ENCODE measurements around the gene PCDHA8.
"Not testable (repeated sequence)": the region's sequence is repeated elsewhere in the genome, so short reads cannot be mapped to it uniquely, and the experiment has no call there.

The PCDHA8 gene

GRCh38 chr5:140834439-140835008, 6.5 kb upstream of the PCDHA8 start:
- not testable (repeated sequence) for H3K36me3 ChIP-seq (ENCODE audit: control insufficient read depth, insufficient read depth, low read length, severe bottlenecking); H3K4me1 ChIP-seq (ENCODE audit: control insufficient read depth, insufficient read depth, low read length); DNase-seq (ENCODE audit: low read depth); H3K9me3 ChIP-seq (ENCODE audit: control insufficient read depth, low read length); H3K27me3 ChIP-seq (replicated peaks; ENCODE audit: control insufficient read depth, insufficient read depth, low read length); H3K9ac ChIP-seq (ENCODE audit: low read length)
- H3K4me3 ChIP-seq (ENCODE audit: low read length), result peak overlapping the region; percentile 71

- Histone ChIP-seq H3K9ac (ENCODE audit: low read length) (no peak overlapping the region), H3K4me3 (ENCODE audit: low read length) (no peak overlapping the region), H3K4me1 (ENCODE audit: control insufficient read depth, insufficient read depth, low read length) (no peaks in the 10 kb centered on the region), H3K36me3 (ENCODE audit: control insufficient read depth, insufficient read depth, low read length, severe bottlenecking) (no peaks in the 10 kb centered on the region), H3K27me3 (replicated peaks; ENCODE audit: control insufficient read depth, insufficient read depth, low read length) (no peaks in the 10 kb centered on the region), H3K9me3 (ENCODE audit: control insufficient read depth, low read length) (peaks cover 6% of the 10 kb centered on the region)
- DNase-seq (ENCODE audit: low read depth), result no peak
Measured at GRCh38 chr5:140835622-140836510, 5.1 kb upstream of the PCDHA8 start.

GRCh38 chr5:140842798-140843733, 2.1 kb downstream of the PCDHA8 start:
- no peak overlapping the region for H3K9ac ChIP-seq (ENCODE audit: low read length)
- peaks cover 6% of the 10 kb centered on the region for H3K9me3 ChIP-seq (ENCODE audit: control insufficient read depth, low read length)
- no peak overlapping the region for H3K4me3 ChIP-seq (ENCODE audit: low read length)
- no peaks in the 10 kb centered on the region for H3K27me3 ChIP-seq (replicated peaks; ENCODE audit: control insufficient read depth, insufficient read depth, low read length)
- H3K4me1 ChIP-seq (ENCODE audit: control insufficient read depth, insufficient read depth, low read length), result no peaks in the 10 kb centered on the region
- no peaks in the 10 kb centered on the region for H3K36me3 ChIP-seq (ENCODE audit: control insufficient read depth, insufficient read depth, low read length, severe bottlenecking)
- DNase-seq (ENCODE audit: low read depth), result no peak

- not testable (repeated sequence) for H3K4me1 ChIP-seq (ENCODE audit: control insufficient read depth, insufficient read depth, low read length); H3K9ac ChIP-seq (ENCODE audit: low read length); H3K27me3 ChIP-seq (replicated peaks; ENCODE audit: control insufficient read depth, insufficient read depth, low read length); H3K36me3 ChIP-seq (ENCODE audit: control insufficient read depth, insufficient read depth, low read length, severe bottlenecking); H3K4me3 ChIP-seq (ENCODE audit: low read length); DNase-seq (ENCODE audit: low read depth); H3K9me3 ChIP-seq (ENCODE audit: control insufficient read depth, low read length)
Measured at GRCh38 chr5:140848139-140849102, 7.4 kb downstream of the PCDHA8 start, which contains the start of gene PCDHA9. PCDHA9 (plus strand) TSS chr5:140848382; CDS start chr5:140848496, 114 bp downstream.

- not testable (repeated sequence) for DNase-seq (ENCODE audit: low read depth); H3K9me3 ChIP-seq (ENCODE audit: control insufficient read depth, low read length); H3K4me1 ChIP-seq (ENCODE audit: control insufficient read depth, insufficient read depth, low read length); H3K36me3 ChIP-seq (ENCODE audit: control insufficient read depth, insufficient read depth, low read length, severe bottlenecking); H3K9ac ChIP-seq (ENCODE audit: low read length); H3K4me3 ChIP-seq (ENCODE audit: low read length); H3K27me3 ChIP-seq (replicated peaks; ENCODE audit: control insufficient read depth, insufficient read depth, low read length)
Measured at GRCh38 chr5:140849831-140850634, 9.0 kb downstream of the PCDHA8 start.

- H3K4me3 ChIP-seq (ENCODE audit: low read length), result no peak within 1 kb of the TSS
Measured at GRCh38 chr5:140855772-140856674, 15.0 kb downstream of the PCDHA8 start, which contains the start of gene PCDHA10. PCDHA10 (plus strand) TSS chr5:140855897; CDS start chr5:140856049, 152 bp downstream.

GRCh38 chr5:140857177-140857986, 16.4 kb downstream of the PCDHA8 start:
- Histone ChIP-seq H3K36me3 (ENCODE audit: control insufficient read depth, insufficient read depth, low read length, severe bottlenecking) (no peaks in the 10 kb centered on the region), H3K4me1 (ENCODE audit: control insufficient read depth, insufficient read depth, low read length) (no peaks in the 10 kb centered on the region), H3K4me3 (ENCODE audit: low read length) (no peak overlapping the region), H3K27me3 (replicated peaks; ENCODE audit: control insufficient read depth, insufficient read depth, low read length) (no peaks in the 10 kb centered on the region), H3K9ac (ENCODE audit: low read length) (no peak overlapping the region), H3K9me3 (ENCODE audit: control insufficient read depth, low read length) (peaks cover 15% of the 10 kb centered on the region)
- no peak for DNase-seq (ENCODE audit: low read depth)

More at GRCh38 chr5:140855772-140856674, 15.0 kb downstream of the PCDHA8 start, which contains the start of gene PCDHA10:
- H3K27me3 ChIP-seq (replicated peaks; ENCODE audit: control insufficient read depth, insufficient read depth, low read length), result no peaks in the 10 kb centered on the region
- peaks cover 3% of the 10 kb centered on the region for H3K9me3 ChIP-seq (ENCODE audit: control insufficient read depth, low read length)
- DNase-seq (ENCODE audit: low read depth), result no peak
- no peaks in the 10 kb centered on the region for H3K4me1 ChIP-seq (ENCODE audit: control insufficient read depth, insufficient read depth, low read length)
- H3K36me3 ChIP-seq (ENCODE audit: control insufficient read depth, insufficient read depth, low read length, severe bottlenecking), result no peaks in the 10 kb centered on the region
- H3K9ac ChIP-seq (ENCODE audit: low read length), result no peak within 1 kb of the TSS

GRCh38 chr5:140857987-140858240, 16.9 kb downstream of the PCDHA8 start:
- H3K4me3 ChIP-seq (ENCODE audit: low read length), result no peak overlapping the region
- no peaks in the 10 kb centered on the region for H3K27me3 ChIP-seq (replicated peaks; ENCODE audit: control insufficient read depth, insufficient read depth, low read length)
- DNase-seq (ENCODE audit: low read depth), result no peak
- H3K9me3 ChIP-seq (ENCODE audit: control insufficient read depth, low read length), result peaks cover 19% of the 10 kb centered on the region
- no peak overlapping the region for H3K9ac ChIP-seq (ENCODE audit: low read length)
- H3K36me3 ChIP-seq (ENCODE audit: control insufficient read depth, insufficient read depth, low read length, severe bottlenecking), result no peaks in the 10 kb centered on the region
- no peaks in the 10 kb centered on the region for H3K4me1 ChIP-seq (ENCODE audit: control insufficient read depth, insufficient read depth, low read length)

All from adipocyte (in vitro differentiated cells).